HG02970 (cell line): ENCODE data around the gene DEGS2.
"Not testable (repeated sequence)": the region's sequence is repeated elsewhere in the genome, so short reads cannot be mapped to it uniquely, and the experiment has no call there.

ENCODE experiments used
- ATAC-seq: cut with Tn5 transposase; IDR thresholded peaks from one replicate; pipeline ENCODE4 v1.9.1; 2021; ENCODE audit warnings: mild to moderate bottlenecking, moderate library complexity, moderate number of reproducible peaks; ENCODE audit not compliant: unreplicated experiment, low FRiP score

The DEGS2 gene

GRCh38 chr14:100159094-100159864, at the start of gene DEGS2:
TSS of gene DEGS2 (minus strand) at chr14:100159645. CDS start at chr14:100159587, 58 bp downstream.
- no peak for ATAC-seq

- ATAC-seq: not testable (repeated sequence)
Observed at GRCh38 chr14:100208136-100208535, 48.7 kb upstream of the DEGS2 start.

- not testable (repeated sequence) for ATAC-seq
Observed at GRCh38 chr14:100207588-100207987, 48.1 kb upstream of the DEGS2 start.

GRCh38 chr14:100204835-100205167, 45.4 kb upstream of the DEGS2 start:
- ATAC-seq: not testable (repeated sequence)

GRCh38 chr14:100203962-100204834, 44.8 kb upstream of the DEGS2 start:
- ATAC-seq: no peak

- no peak for ATAC-seq
Observed at GRCh38 chr14:100203146-100203545, 43.7 kb upstream of the DEGS2 start.

- no peak for ATAC-seq
Observed at GRCh38 chr14:100202712-100203111, 43.3 kb upstream of the DEGS2 start.

GRCh38 chr14:100201701-100202100, 42.3 kb upstream of the DEGS2 start:
- ATAC-seq: no peak

- ATAC-seq: no peak
Observed at GRCh38 chr14:100200311-100200710, 40.9 kb upstream of the DEGS2 start.

- ATAC-seq: no peak
Observed at GRCh38 chr14:100199240-100199860, 39.9 kb upstream of the DEGS2 start.

GRCh38 chr14:100193417-100194357, 34.2 kb upstream of the DEGS2 start:
- ATAC-seq: no peak

GRCh38 chr14:100192672-100193416, 33.4 kb upstream of the DEGS2 start:
- peak; percentile 99 for ATAC-seq

- no peak for ATAC-seq
Observed at GRCh38 chr14:100192250-100192671, 32.8 kb upstream of the DEGS2 start.

GRCh38 chr14:100191584-100192249, 32.3 kb upstream of the DEGS2 start:
- ATAC-seq: no peak

GRCh38 chr14:100190126-100190525, 30.7 kb upstream of the DEGS2 start:
- no peak for ATAC-seq

- ATAC-seq: no peak
Observed at GRCh38 chr14:100188392-100189030, 29.1 kb upstream of the DEGS2 start.

GRCh38 chr14:100187247-100187833, 27.9 kb upstream of the DEGS2 start:
- no peak for ATAC-seq
